C4-2B (cell line): Measurements from ENCODE around the gene CADPS2.

Experiments
- CTCF ChIP-seq: fragments of 450-650 bp; conservative IDR thresholded peaks from 2 replicates; pipeline ENCODE4 v1.5.1; 2017; ENCODE audit warnings: mild to moderate bottlenecking
- ZFX ChIP-seq: fragments of 450-650 bp; IDR thresholded peaks from 2 replicates; pipeline ENCODE4 v1.6.1; 2017

GRCh38 chr7:122383934-122384333, 502.3 kb downstream of the CADPS2 start:
- TF ChIP-seq CTCF (no peak), ZFX (no peak)
